H1 (cell line): ENCODE results near the gene RPL36AL. TPM values are rescaled to one million over a fixed set of nuclear protein-coding genes. Genes with fewer than 3 reads are reported as not detected.
A peak's percentile ranks its signal among the peaks of the same experiment; 100 is the strongest.

Experiments
- CTCF ChIA-PET: fragments of 300-600 bp; sonication (Branson Sonifier 250); formaldehyde crosslinking; loops from one replicate; lab custom pipeline; 2021; ENCODE audit not compliant: partially characterized antibody; lab: Charles Lee
- POLR2A ChIA-PET: fragments of 300-600 bp; sonication (Branson Sonifier 250); formaldehyde crosslinking; loops from one replicate; lab custom pipeline; 2021; ENCODE audit warnings: inconsistent platforms; ENCODE audit not compliant: partially characterized antibody; lab: Charles Lee
- DNase-seq, 2 experiments: peaks; one replicate each; pipeline versions ENCODE4 v3.0.0 to v3.0.0-alpha.2; 2010 to 2022; ENCODE audit warnings: low spot score in 2 of 2, low read depth in 1 of 2, mixed read lengths in 1 of 2
- FAIRE-seq: peaks from 2 replicates; lab custom pipeline; 2011; peaks lifted over from hg19 to GRCh38; lab: Jason Lieb, UNC
- H2AFZ ChIP-seq: 2 replicates; pipeline ENCODE4 v1.8.1; 2012; ENCODE audit warnings: low read length, inconsistent platforms
- H2AK5ac ChIP-seq: 2 replicates; pipeline ENCODE4 v1.6.1; 2013; ENCODE audit warnings: low read depth, low read length
- H2BK120ac ChIP-seq: replicated peaks from 2 replicates; pipeline ENCODE3; 2013; ENCODE audit warnings: low read depth, low read length, inconsistent platforms
- H2BK12ac ChIP-seq: 2 replicates; pipeline ENCODE4 v1.6.1; 2013; ENCODE audit warnings: low read depth, low read length
- H2BK15ac ChIP-seq: 2 replicates; pipeline ENCODE4 v1.6.1; 2013; ENCODE audit warnings: low read length
- H2BK20ac ChIP-seq: 2 replicates; pipeline ENCODE4 v1.6.1; 2013; ENCODE audit warnings: low read length
- H2BK5ac ChIP-seq: 2 replicates; pipeline ENCODE4 v1.6.1; 2013; ENCODE audit warnings: low read depth, low read length
- H3K14ac ChIP-seq: 2 replicates; pipeline ENCODE4 v1.6.1; 2013; ENCODE audit warnings: inconsistent platforms; ENCODE audit not compliant: insufficient read length
- H3K18ac ChIP-seq: 2 replicates; pipeline ENCODE4 v1.6.1; 2013; ENCODE audit warnings: low read length; ENCODE audit errors: extremely low read depth
- H3K23ac ChIP-seq: 2 replicates; pipeline ENCODE4 v1.6.1; 2013; ENCODE audit warnings: inconsistent platforms; ENCODE audit not compliant: insufficient read length
- H3K23me2 ChIP-seq: 2 replicates; pipeline ENCODE4 v1.6.1; 2013; ENCODE audit warnings: low read depth, low read length
- H3K27ac ChIP-seq: 2 replicates; pipeline ENCODE4 v1.6.1; 2011; ENCODE audit warnings: low read depth, low read length, inconsistent platforms
- H3K27me3 ChIP-seq, 4 experiments: replicated peaks in 1 of 4; 1 replicate in 1 of 4; 2 replicates in 3 of 4; pipeline versions ENCODE4 v1.6.1 to v1.8.1; 2011 to 2013; ENCODE audit warnings: low read length in 3 of 4, mild to moderate bottlenecking in 3 of 4, inconsistent platforms in 2 of 4, mixed read lengths in 2 of 4, moderate library complexity in 1 of 4; ENCODE audit not compliant: control insufficient read depth in 3 of 4, insufficient read depth in 3 of 4; ENCODE audit errors: extremely low read depth in 1 of 4
- H3K36me3 ChIP-seq, 4 experiments: 2 replicates each; pipeline versions ENCODE4 v1.6.1 to v1.8.1; 2011 to 2013; ENCODE audit warnings: mild to moderate bottlenecking in 4 of 4, low read length in 3 of 4, moderate library complexity in 2 of 4, control low read depth in 1 of 4, inconsistent platforms in 1 of 4; ENCODE audit not compliant: insufficient read depth in 4 of 4, control insufficient read depth in 2 of 4
- H3K4ac ChIP-seq: replicated peaks from 2 replicates; pipeline ENCODE3; 2013; ENCODE audit warnings: low read length, low read depth, mixed read lengths, inconsistent platforms; ENCODE audit not compliant: insufficient read length
- H3K4me1 ChIP-seq, 4 experiments: replicated peaks in 1 of 4; 1 replicate in 1 of 4; 2 replicates in 3 of 4; pipeline versions ENCODE4 v1.6.1 to v1.8.1; 2011 to 2013; ENCODE audit warnings: low read length in 3 of 4, inconsistent platforms in 2 of 4, mixed read lengths in 1 of 4; ENCODE audit not compliant: insufficient read depth in 4 of 4, control insufficient read depth in 3 of 4
- H3K4me2 ChIP-seq, 2 experiments: 2 replicates each; pipeline versions ENCODE4 v1.6.1 to v1.8.1; 2011 to 2013; ENCODE audit warnings: low read depth in 2 of 2, low read length in 2 of 2, control low read depth in 1 of 2, inconsistent platforms in 1 of 2, mild to moderate bottlenecking in 1 of 2; ENCODE audit not compliant: insufficient read depth in 1 of 2
- H3K4me3 ChIP-seq, 4 experiments: fragments of 200-600, 300-600 bp in 1 of 4; sonication (generic), shearing (Covaris generic), sonication (Bioruptor Twin) in 1 of 4; 2 replicates each; pipeline versions ENCODE4 v1.5.1 to v1.8.1; 2011 to 2016; ENCODE audit warnings: low read length in 4 of 4, low read depth in 3 of 4, control low read depth in 2 of 4, inconsistent platforms in 2 of 4, mild to moderate bottlenecking in 2 of 4, mixed read lengths in 1 of 4, moderate library complexity in 1 of 4; ENCODE audit not compliant: insufficient read depth in 2 of 4; ENCODE audit errors: extremely low read depth in 1 of 4
- H3K56ac ChIP-seq: replicated peaks from 2 replicates; pipeline ENCODE3; 2013; ENCODE audit warnings: low read depth, mild to moderate bottlenecking, mixed read lengths, low read length, inconsistent platforms; ENCODE audit not compliant: insufficient read length
- H3K79me1 ChIP-seq: 2 replicates; pipeline ENCODE4 v1.6.1; 2013; ENCODE audit warnings: low read depth, low read length, control low read depth
- H3K79me2 ChIP-seq, 2 experiments: 2 replicates each; pipeline versions ENCODE4 v1.6.1 to v1.8.1; 2012 to 2013; ENCODE audit warnings: low read length in 2 of 2, mild to moderate bottlenecking in 2 of 2, inconsistent platforms in 1 of 2; ENCODE audit not compliant: insufficient read depth in 2 of 2, control insufficient read depth in 1 of 2
- H3K9ac ChIP-seq, 4 experiments: replicated peaks in 1 of 4; 1 replicate in 1 of 4; 2 replicates in 3 of 4; pipeline versions ENCODE4 v1.6.1 to v1.8.1; 2011 to 2013; ENCODE audit warnings: low read depth in 3 of 4, low read length in 3 of 4, control low read depth in 2 of 4, mild to moderate bottlenecking in 2 of 4, moderate library complexity in 2 of 4, inconsistent platforms in 1 of 4; ENCODE audit errors: extremely low read depth in 1 of 4
- H3K9me3 ChIP-seq, 2 experiments: 2 replicates each; pipeline versions ENCODE4 v1.6.1 to v1.8.1; 2012 to 2013; ENCODE audit warnings: mild to moderate bottlenecking in 2 of 2, moderate library complexity in 2 of 2, control low read depth in 1 of 2, inconsistent platforms in 1 of 2, low read depth in 1 of 2, low read length in 1 of 2, mixed read lengths in 1 of 2; ENCODE audit not compliant: insufficient read depth in 2 of 2
- H4K20me1 ChIP-seq, 2 experiments: replicated peaks in 1 of 2; 2 replicates each; pipeline versions ENCODE3 to v1.8.1; 2011 to 2013; ENCODE audit warnings: inconsistent platforms in 2 of 2, low read length in 2 of 2, mild to moderate bottlenecking in 1 of 2; ENCODE audit not compliant: insufficient read depth in 2 of 2, control insufficient read depth in 1 of 2
- H4K5ac ChIP-seq: 2 replicates; pipeline ENCODE4 v1.6.1; 2013; ENCODE audit warnings: low read length, low read depth, mixed read lengths, inconsistent platforms; ENCODE audit not compliant: insufficient read length
- H4K8ac ChIP-seq: 2 replicates; pipeline ENCODE4 v1.8.0; 2013; ENCODE audit warnings: mild to moderate bottlenecking, moderate library complexity, low read length, inconsistent platforms; ENCODE audit not compliant: insufficient read depth; ENCODE audit errors: extremely low read depth
- H4K91ac ChIP-seq: replicated peaks from 2 replicates; pipeline ENCODE3; 2013; ENCODE audit warnings: low read length, mixed read lengths, inconsistent platforms; ENCODE audit not compliant: insufficient read length
- CEBPB ChIP-seq: IDR thresholded peaks from 2 replicates; pipeline ENCODE4 v1.6.1; 2012; ENCODE audit warnings: low read depth, low read length
- CREB1 ChIP-seq: IDR thresholded peaks from 2 replicates; pipeline ENCODE4 v1.6.1; 2012; ENCODE audit warnings: inconsistent platforms
- GTF2F1 ChIP-seq: IDR thresholded peaks from 2 replicates; pipeline ENCODE4 v1.6.1; 2012; ENCODE audit warnings: low read depth, low read length, improper control_type of control experiment, borderline replicate concordance
- WGBS, 2 experiments: shearing (Covaris generic) in 1 of 2; methylation state at CpG; one replicate each; pipeline versions ENCODE4 v1.1.6 to v1.1.7; 2013 to 2015; ENCODE audit warnings: low lambda C conversion rate in 2 of 2, mixed read lengths in 2 of 2, inconsistent platforms in 1 of 2, low coverage in 1 of 2, missing lambda C conversion rate in 1 of 2; ENCODE audit not compliant: insufficient replicate concordance in 2 of 2, insufficient coverage in 1 of 2, insufficient read length in 1 of 2; ENCODE audit errors: extremely low coverage in 1 of 2, missing lambda C conversion rate in 1 of 2; 5-methylcytosine and 5-hydroxymethylcytosine counted together
- polyA plus RNA-seq, 7 experiments: library from polyadenylated mRNA; depleted of rRNA in 3 of 7; stranded (reverse) in 5 of 7; unstranded in 2 of 7; fragments of >200 nt in 5 of 7; fragments of 200-250 nt in 2 of 7; gene quantifications; 1 replicate in 5 of 7; 2 replicates in 1 of 7; 4 replicates in 1 of 7; pipeline versions ENCODE4 v1.2.1 to v1.2.3, GENCODE V29; 2011 to 2013; ENCODE audit warnings: missing spikeins in 2 of 7, mixed read lengths in 2 of 7
- total RNA-seq: library from RNA; stranded (reverse); fragmentation: NEBNext Ultra II Directional; extraction: Animal tissue kit (Norgen Biotek cat#: 25700); gene quantifications from 2 replicates; pipeline ENCODE4 v1.2.1, GENCODE V29; 2021

RPL36AL gene
- total and polyA plus RNA-seq, 2 of the 8 experiments (the other 6 are each of a cell fraction or from before 2014, with no cell fraction given), result 138 to 230 TPM

DNA sequence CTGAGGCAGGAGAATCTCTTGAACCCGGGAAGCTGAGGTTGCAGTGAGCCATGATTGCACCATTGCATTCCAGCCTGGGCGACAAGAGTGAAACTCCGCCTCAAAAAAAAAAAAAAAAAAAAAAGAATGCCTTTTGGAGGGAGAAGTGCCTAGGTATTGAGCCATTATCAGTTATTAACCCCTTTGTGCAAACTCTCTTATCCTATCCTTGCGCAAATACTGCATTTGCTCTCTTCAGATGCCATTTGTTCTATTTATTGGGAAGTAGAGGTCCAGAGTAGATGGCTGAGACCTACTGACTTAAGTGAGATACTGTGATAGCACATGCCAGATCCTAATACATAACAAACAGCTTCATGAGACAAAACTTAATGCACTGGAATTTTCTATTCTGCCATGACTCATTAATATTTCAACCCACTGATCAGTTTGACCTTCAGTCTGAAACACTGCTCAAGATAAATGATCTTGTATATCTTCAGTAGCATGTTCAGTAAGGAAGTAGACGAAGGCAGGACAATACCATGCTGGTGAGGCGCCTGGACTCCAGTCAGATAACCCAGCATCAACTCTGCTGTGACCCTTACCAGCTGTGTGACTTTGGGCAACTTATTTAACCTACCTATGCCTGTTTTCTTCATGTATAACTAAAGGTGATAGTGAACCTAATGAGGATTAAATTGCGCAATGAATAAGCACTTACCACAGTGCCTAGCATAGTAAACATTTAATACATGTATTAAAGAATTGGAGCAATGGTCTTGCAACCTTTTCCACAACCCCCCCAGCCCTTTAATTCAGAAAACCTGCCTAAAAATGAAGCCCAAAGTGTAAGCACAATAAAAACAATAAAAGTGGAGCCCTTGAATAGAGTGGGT, 20.4 kb upstream of the RPL36AL start:
- Histone ChIP-seq H2AK5ac (no peak overlapping the region), H4K5ac (no peak overlapping the region), H3K27me3 (no peaks in the 10 kb centered on the region), H3K36me3 (peaks cover 0 to 24% (median 1%) of the 10 kb centered on the region in 4 experiments; a peak in 1 of 8 replicates), H3K18ac (no peak overlapping the region), H2BK5ac (no peak overlapping the region), H3K4me2 (no peak overlapping the region), H4K8ac (no peak overlapping the region), H3K9ac (no peak overlapping the region), H3K4ac (no peak overlapping the region), H3K79me2 (peaks cover 0 to 49% of the 10 kb centered on the region in 2 experiments; a peak in 2 of 4 replicates), H3K56ac (no peak overlapping the region), H3K79me1 (0 out of 2 replicates have a peak, but pooled peaks cover 3% of the 10 kb centered on the region), H4K91ac (no peak overlapping the region), H3K9me3 (no peaks in the 10 kb centered on the region), H4K20me1 (peaks cover 2 to 15% of the 10 kb centered on the region in 2 experiments), H2BK12ac (no peak overlapping the region), H2BK20ac (no peak overlapping the region), H3K4me3 (no peak overlapping the region), H2AFZ (no peak overlapping the region), H3K14ac (no peak overlapping the region), H3K23ac (no peak overlapping the region), H3K23me2 (no peaks in the 10 kb centered on the region), H3K4me1 (no peaks in the 10 kb centered on the region), H2BK120ac (no peak overlapping the region), H3K27ac (no peak overlapping the region), H2BK15ac (no peak overlapping the region)
- 91% methylated on average over 6 of the region's 7 CpGs; no CpG with 5 or more reads in 1 of the 2 experiments for WGBS, 2 experiments
- CTCF ChIA-PET, result interaction anchor here (0.8 kb wide), 1 partner anchor 48 kb away, joined by 4 read pairs; the partner anchor contains the start of gene POLE2
- POLR2A ChIA-PET, result interaction anchor here (0.6 to 2.2 kb wide), 6 partner anchors 18 to 131 kb away, joined by 4 to 8 read pairs (median 4); partner anchors contain the start of genes KLHDC1, KLHDC2 and MGAT2
- FAIRE-seq, result no peak
- no peak for DNase-seq
- TF ChIP-seq GTF2F1 (no peak), CEBPB (peak; percentile 80; the same call in 1 of the 2 replicates), CREB1 (no peak)
